Measurements from ENCODE around the gene ST8SIA5. TPM values are rescaled to one million over a fixed set of nuclear protein-coding genes. Genes with fewer than 3 reads are reported as not detected.

Gene ST8SIA5
- total and polyA plus RNA-seq, 2 donors (not counting 3 experiments of a cell fraction or from before 2014, with no cell fraction given) = 0.25 to 0.62 TPM

- dilution Hi-C loops (cut with MboI; ENCODE audit: extremely low pct_ligation_motif_present, low sequenced_read_pairs) (no loop called here), intact Hi-C loops (cut with micrococcal nuclease) (no loop called here)
- no peaks in the 10 kb centered on the region for H3K36me3 ChIP-seq (ENCODE audit: control insufficient read depth in 2 of 2, extremely low read depth in 1 of 2, insufficient read depth in 2 of 2, low read length in 2 of 2)
- FAIRE-seq (no peak), DNase-seq (ENCODE audit: low read depth, low spot score) (no peak)
- H3K79me2 ChIP-seq (ENCODE audit: control insufficient read depth, insufficient read depth, low read length) = no peaks in the 10 kb centered on the region
- no peak overlapping the region for H3K9ac ChIP-seq (replicated peaks; ENCODE audit: extremely low read depth, insufficient read depth, low read length)
- peaks cover 0 to 10% of the 10 kb centered on the region in 2 experiments for H3K27me3 ChIP-seq (ENCODE audit: control insufficient read depth in 2 of 2, insufficient read depth in 2 of 2, low read length in 2 of 2)
- H3K9me3 ChIP-seq (replicated peaks; ENCODE audit: control insufficient read depth, insufficient read depth, low read length) = no peaks in the 10 kb centered on the region
- H3K4me2 ChIP-seq (ENCODE audit: insufficient read depth, low read length) = no peak overlapping the region
- H3K27ac ChIP-seq (ENCODE audit: insufficient read depth, low read depth, low read length) = no peak overlapping the region
- no peak overlapping the region for H3K4me3 ChIP-seq (replicated peaks in 1 of 3; ENCODE audit: insufficient read depth in 1 of 3, low read depth in 1 of 3, low read length in 3 of 3)
- no TSS peak for BruUV-seq (replicated peaks)
- no peak overlapping the region for H2AFZ ChIP-seq (ENCODE audit: low read depth, low read length)
- peaks cover 18% of the 10 kb centered on the region for H3K4me1 ChIP-seq (ENCODE audit: control insufficient read depth, extremely low read depth, insufficient read depth, low read length)
- TF ChIP-seq MYC (IDR thresholded peaks at IDR 0.05; ENCODE audit: low read depth, low read length) (no peak), JUN (IDR thresholded peaks at IDR 0.05; ENCODE audit: borderline replicate concordance, insufficient read depth, insufficient read length, low read depth) (no peak), FOS (IDR thresholded peaks at IDR 0.05; ENCODE audit: borderline replicate concordance, insufficient read depth, low read length) (no peak), CTCF (IDR thresholded peaks at IDR 0.05; ENCODE audit: extremely low read depth in 1 of 2, insufficient read depth in 1 of 2, low read depth in 1 of 2, low read length in 2 of 2) (no peak), EZH2 (IDR thresholded peaks at IDR 0.05; ENCODE audit: borderline replicate concordance, low read depth, low read length, severe bottlenecking) (no peak), POLR2AphosphoS5 (IDR thresholded peaks at IDR 0.05; ENCODE audit: insufficient read depth, low read depth, low read length) (no peak)
- ChIA-PET CTCF (interaction anchor here (1.3 kb wide), 1 partner anchor 9 kb away, joined by 3 read pairs; no protein-coding TSS in a partner anchor), POLR2A (no interaction called here)
- H3K9me1 ChIP-seq (replicated peaks; ENCODE audit: control insufficient read depth, extremely low read depth, insufficient read depth, low read length) = no peaks in the 10 kb centered on the region
- no peaks in the 10 kb centered on the region for H4K20me1 ChIP-seq (replicated peaks; ENCODE audit: control insufficient read depth, extremely low read depth, insufficient read depth, low read length)
Measured at GRCh38 chr18:46715062-46715461, 41.8 kb downstream of the ST8SIA5 start.

GRCh38 chr18:46712406-46712805, 44.4 kb downstream of the ST8SIA5 start:
- DNase-seq (ENCODE audit: low read depth, low spot score) (peak; percentile 11), FAIRE-seq (no peak)
- H3K79me2 ChIP-seq (ENCODE audit: control insufficient read depth, insufficient read depth, low read length) = no peaks in the 10 kb centered on the region
- no peak overlapping the region for H3K4me3 ChIP-seq (replicated peaks in 1 of 3; ENCODE audit: insufficient read depth in 1 of 3, low read depth in 1 of 3, low read length in 3 of 3)
- BruUV-seq (replicated peaks) = no TSS peak
- H2AFZ ChIP-seq (ENCODE audit: low read depth, low read length) = no peak overlapping the region
- dilution Hi-C loops (cut with MboI; ENCODE audit: extremely low pct_ligation_motif_present, low sequenced_read_pairs) = no loop called here
- H3K36me3 ChIP-seq (ENCODE audit: control insufficient read depth in 2 of 2, extremely low read depth in 1 of 2, insufficient read depth in 2 of 2, low read length in 2 of 2) = no peaks in the 10 kb centered on the region
- TF ChIP-seq GATA2 (IDR thresholded peaks at IDR 0.05; ENCODE audit: insufficient read depth, insufficient read length, low read depth, low read length) = no peak
- TF ChIP-seq POLR2A (IDR thresholded peaks at IDR 0.05; ENCODE audit: low read depth, low read length) = no peak
- no peak for TF ChIP-seq CTCF (IDR thresholded peaks at IDR 0.05; ENCODE audit: extremely low read depth in 1 of 2, insufficient read depth in 1 of 2, low read depth in 1 of 2, low read length in 2 of 2)
- no peak overlapping the region for H3K9ac ChIP-seq (replicated peaks; ENCODE audit: extremely low read depth, insufficient read depth, low read length)
- H3K4me1 ChIP-seq (ENCODE audit: control insufficient read depth, extremely low read depth, insufficient read depth, low read length) = no peaks in the 10 kb centered on the region
- peaks cover 0 to 10% of the 10 kb centered on the region in 2 experiments for H3K27me3 ChIP-seq (ENCODE audit: control insufficient read depth in 2 of 2, insufficient read depth in 2 of 2, low read length in 2 of 2)
- intact Hi-C loops (cut with micrococcal nuclease) = no loop called here
- ChIA-PET POLR2A (no interaction called here), CTCF (no interaction called here)
- H4K20me1 ChIP-seq (replicated peaks; ENCODE audit: control insufficient read depth, extremely low read depth, insufficient read depth, low read length) = no peaks in the 10 kb centered on the region
- no peaks in the 10 kb centered on the region for H3K9me1 ChIP-seq (replicated peaks; ENCODE audit: control insufficient read depth, extremely low read depth, insufficient read depth, low read length)
- no peak overlapping the region for H3K27ac ChIP-seq (ENCODE audit: insufficient read depth, low read depth, low read length)
- H3K4me2 ChIP-seq (ENCODE audit: insufficient read depth, low read length) = no peak overlapping the region
- H3K9me3 ChIP-seq (replicated peaks; ENCODE audit: control insufficient read depth, insufficient read depth, low read length) = no peaks in the 10 kb centered on the region

Data from endothelial cell of umbilical vein (primary cell).